GM12872 (cell line): ENCODE results near the gene GALNTL6.

ENCODE experiments used
- TF ChIP-seq, protein P1 (sequence below): IDR thresholded peaks from 3 replicates; pipeline ENCODE4 v1.5.1; 2011; ENCODE audit warnings: low read depth, mild to moderate bottlenecking, low read length, moderate library complexity; ENCODE audit not compliant: insufficient read depth

Gene GALNTL6

DNA sequence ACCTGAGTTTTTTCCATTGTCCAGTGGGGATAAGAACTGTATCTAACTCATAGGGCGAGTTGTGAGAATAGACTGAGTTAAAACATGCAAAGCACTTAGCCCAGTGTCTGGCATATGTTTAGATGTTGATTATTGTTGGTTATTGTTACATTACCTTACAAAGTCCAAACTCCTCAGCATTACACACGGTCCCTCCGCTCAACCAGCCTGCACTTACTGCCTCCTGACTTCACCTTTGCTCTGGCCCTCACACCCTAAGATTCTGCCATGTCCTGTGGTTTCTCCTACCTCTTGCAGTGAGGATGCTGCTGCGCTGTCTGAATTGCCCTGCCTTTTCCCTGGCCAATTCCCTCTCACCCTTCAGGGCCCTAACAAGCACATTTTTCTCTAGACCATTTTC, 1053.2 kb downstream of the GALNTL6 start:
- TF ChIP-seq, protein P1, sequence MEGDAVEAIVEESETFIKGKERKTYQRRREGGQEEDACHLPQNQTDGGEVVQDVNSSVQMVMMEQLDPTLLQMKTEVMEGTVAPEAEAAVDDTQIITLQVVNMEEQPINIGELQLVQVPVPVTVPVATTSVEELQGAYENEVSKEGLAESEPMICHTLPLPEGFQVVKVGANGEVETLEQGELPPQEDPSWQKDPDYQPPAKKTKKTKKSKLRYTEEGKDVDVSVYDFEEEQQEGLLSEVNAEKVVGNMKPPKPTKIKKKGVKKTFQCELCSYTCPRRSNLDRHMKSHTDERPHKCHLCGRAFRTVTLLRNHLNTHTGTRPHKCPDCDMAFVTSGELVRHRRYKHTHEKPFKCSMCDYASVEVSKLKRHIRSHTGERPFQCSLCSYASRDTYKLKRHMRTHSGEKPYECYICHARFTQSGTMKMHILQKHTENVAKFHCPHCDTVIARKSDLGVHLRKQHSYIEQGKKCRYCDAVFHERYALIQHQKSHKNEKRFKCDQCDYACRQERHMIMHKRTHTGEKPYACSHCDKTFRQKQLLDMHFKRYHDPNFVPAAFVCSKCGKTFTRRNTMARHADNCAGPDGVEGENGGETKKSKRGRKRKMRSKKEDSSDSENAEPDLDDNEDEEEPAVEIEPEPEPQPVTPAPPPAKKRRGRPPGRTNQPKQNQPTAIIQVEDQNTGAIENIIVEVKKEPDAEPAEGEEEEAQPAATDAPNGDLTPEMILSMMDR = no peak

DNA sequence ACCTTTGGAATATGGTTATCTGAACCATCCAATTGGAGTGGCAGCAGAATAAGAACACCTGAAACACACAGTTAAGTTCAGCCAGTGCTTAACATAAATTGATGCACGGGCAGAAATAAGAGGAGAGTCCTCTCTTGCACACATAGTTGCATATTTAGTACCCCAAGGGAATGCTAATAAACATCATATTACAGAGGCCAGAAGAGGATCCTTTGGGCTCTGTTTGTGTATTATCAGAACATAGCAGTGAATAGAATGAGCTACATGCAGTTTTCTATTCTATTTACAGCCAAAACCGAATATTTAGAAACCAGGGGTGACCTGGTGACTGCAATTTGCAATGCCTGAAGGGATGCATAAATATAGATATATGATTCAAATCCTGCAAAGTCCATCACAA, 1054.6 kb downstream of the GALNTL6 start:
- TF ChIP-seq, protein P1 = no peak

DNA sequence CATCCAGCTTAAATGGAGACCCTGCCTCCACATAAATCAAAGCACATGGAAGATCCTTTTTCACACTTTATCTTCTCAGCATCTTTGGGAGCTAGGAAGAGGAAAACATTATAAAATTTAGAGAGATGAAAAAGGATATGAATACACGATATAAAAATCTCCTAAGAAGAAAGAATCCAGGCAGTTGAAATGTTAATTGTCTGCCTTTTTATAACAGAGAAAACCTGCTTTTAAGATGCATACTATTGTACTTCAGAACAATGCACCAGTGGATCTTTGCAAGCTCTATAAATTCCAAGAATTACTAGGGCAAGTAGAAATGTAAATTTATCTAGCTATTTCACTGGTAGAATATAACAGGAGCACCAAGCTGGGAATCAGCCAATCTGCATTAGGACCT, 1055.1 kb downstream of the GALNTL6 start:
- TF ChIP-seq, protein P1 = no peak

DNA sequence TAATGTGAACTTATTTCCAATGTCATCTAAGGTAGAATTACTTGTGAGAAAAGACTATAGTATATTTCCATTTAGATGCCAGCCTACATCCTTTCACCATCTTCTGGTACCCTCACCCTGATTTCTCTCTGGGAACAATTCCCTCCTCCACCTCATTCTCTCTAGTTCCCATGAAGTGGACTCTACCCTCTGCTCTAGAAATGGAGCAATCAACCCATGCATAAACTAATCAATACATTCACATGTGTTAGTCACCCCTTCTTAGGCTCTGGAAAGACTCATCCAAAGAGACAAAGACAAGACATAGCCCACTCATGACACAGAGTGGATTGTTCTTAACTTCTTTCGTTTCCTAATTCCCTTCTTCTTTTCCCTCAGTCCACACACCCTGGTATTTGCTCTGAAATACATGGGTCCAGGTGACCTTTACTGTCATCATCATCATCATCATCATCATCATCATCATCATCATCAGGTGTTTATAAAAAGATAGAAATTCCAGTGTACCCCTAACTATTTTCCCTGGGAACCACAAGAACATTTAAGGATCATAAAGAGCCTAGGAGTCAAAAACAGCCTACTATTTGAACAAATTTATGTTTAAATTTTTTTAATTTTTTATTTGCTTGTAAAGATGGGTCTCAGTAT, 1056.5 kb downstream of the GALNTL6 start:
- TF ChIP-seq, protein P1 = no peak

DNA sequence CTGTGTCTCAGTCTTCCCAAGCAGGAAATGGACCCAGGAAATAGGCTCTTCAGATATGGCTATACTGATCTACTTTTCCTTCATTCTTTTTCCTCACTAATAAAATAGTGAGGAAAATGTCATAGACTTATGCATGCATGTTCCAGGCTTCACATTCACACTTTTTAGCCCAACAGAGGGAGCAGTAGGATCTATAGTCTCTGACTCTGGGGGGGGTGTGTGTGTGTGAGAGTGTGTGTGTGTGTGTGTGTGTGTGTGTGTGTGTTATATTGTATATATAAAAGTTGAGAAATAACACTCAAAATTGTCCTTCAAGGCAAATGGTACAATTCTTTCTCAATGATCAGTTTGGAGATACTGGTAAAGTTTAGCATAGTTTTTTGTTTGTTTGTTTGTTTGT, 1058.2 kb downstream of the GALNTL6 start:
- TF ChIP-seq, protein P1 = no peak

DNA sequence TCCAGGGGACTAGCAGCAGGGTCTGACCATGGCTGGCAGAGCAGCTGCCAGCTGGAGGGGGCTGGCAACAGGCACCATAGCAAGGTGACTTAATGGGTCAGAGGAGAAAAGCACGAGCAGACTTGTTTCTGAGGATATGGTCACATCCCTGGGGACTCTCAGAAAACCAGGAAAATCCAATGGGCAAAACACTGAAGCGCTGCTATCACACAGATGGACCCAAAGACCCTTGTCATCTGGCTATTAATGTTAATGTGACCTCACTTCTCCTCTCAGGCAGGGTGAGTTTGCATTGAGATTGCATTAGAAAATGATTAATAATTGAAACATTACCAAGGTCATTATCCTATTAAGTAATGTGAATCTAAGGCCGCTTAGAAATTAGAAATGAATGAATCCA, 1061.7 kb downstream of the GALNTL6 start:
- TF ChIP-seq, protein P1 = no peak

DNA sequence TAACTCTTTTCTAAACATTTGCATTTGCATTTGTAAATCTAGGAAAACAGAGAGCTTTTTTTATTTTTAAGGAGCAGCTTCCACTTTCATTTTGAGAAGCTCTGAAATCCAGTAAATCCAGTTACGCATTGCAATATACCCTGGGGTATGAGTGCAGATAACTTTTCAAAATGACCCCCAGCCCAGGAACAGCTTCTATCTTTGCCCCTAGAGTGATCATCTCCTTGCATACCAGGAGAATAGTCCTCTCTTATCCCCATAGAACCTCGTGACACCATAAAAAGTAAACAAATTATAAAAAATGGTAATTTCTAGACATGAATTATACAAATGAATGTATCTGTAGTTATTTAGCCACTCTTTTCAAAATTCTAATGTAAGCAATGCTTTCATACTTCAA, 1063.2 kb downstream of the GALNTL6 start:
- TF ChIP-seq, protein P1 = no peak
